GM08714 (cell line): ENCODE results near the gene DENND1B.
"Not testable (repeated sequence)": the region's sequence is repeated elsewhere in the genome, so short reads cannot be mapped to it uniquely, and the experiment has no call there.

Source experiments
- H3K4me3 ChIP-seq: fragments of 200-500 bp; sonication (Bioruptor generic); 2 replicates; pipeline ENCODE4 v1.5.1; 2014; ENCODE audit warnings: mild to moderate bottlenecking, low read length, inconsistent platforms
- ZNF274 ChIP-seq: IDR thresholded peaks from 2 replicates; pipeline ENCODE4 v1.6.1; 2012; ENCODE audit warnings: mild to moderate bottlenecking, low read depth, low read length

The DENND1B gene

DNA sequence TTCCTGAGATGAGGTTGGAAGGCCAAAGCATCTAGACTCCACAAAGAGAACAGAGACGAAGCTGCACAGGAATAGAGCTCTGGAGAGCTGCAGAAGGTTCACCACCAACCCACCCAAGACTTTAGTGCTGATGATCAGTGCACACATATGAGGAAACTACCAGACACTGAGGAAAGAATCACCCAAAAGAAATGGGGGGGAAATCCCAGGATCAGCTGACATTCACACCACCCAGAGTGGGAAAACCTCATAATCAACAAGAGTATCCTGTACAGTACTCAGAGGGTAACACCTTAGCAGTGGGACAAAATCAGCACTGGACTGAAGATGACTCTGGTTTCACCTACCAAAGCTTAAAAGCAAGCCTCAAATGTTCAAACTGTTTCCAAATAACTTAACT, 36.4 kb downstream of the DENND1B start:
- no peak for TF ChIP-seq ZNF274
- H3K4me3 ChIP-seq = no peak overlapping the region

DNA sequence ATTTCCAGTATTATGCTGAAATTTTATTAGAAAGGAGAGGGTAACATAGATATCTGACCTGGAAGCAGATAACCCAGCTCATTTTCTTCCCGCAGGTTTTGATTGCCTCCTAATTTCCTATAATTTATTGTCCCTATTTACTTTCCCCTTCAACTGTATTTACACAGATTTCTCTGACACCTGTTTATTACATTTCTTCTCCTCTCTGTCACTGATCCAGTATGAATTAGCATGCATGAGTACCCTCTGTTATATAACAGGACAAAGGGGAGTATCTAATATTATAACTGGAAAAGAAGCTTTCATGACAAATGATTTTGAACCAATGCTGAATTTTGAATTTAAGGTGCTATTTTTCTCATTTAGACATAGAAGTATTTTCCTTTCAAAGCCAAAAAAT, 37.4 kb downstream of the DENND1B start:
- no peak for TF ChIP-seq ZNF274

DNA sequence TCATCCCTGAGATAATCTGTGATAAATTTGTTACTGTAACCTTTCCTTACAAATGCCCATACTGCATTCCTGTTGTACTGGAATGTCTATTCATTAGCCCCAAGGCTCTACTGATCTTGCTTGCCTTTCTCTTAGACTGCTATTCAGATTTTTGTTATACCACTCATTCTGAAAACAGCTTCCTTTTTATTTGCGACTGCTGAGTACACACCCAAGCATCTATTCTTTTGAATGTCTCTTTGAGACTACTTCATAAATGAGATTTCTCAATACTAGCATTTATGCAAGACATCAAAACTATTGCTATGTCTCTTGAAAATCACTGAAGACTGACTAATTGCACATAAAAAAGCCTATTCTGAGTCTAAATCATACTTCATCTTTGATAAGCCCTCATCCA, 38.6 kb downstream of the DENND1B start:
- H3K4me3 ChIP-seq = no peak overlapping the region
- no peak for TF ChIP-seq ZNF274

More for the DNA sequence above, 37.4 kb downstream of the DENND1B start:
- no peak overlapping the region for H3K4me3 ChIP-seq

DNA sequence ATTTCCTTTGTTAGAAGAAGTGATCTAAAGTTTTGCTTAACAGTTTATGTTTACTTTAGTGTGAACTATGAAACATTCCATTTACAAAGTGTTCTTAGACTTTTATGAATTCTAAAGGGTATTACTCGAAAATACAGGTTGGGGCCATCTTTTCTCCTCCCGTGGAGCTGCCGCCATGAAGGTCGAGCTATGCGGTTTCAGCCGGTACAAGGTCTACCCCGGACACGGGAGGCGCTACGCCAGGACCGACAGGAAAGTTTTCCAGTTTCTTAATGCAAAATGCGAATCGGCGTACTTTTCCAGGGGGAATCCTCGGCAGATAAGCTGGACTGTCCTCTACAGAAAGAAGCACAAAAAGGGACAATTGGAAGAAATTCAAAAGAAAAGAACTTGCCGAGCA, 39.8 kb downstream of the DENND1B start:
- no peak for TF ChIP-seq ZNF274
- H3K4me3 ChIP-seq = no peak overlapping the region

DNA sequence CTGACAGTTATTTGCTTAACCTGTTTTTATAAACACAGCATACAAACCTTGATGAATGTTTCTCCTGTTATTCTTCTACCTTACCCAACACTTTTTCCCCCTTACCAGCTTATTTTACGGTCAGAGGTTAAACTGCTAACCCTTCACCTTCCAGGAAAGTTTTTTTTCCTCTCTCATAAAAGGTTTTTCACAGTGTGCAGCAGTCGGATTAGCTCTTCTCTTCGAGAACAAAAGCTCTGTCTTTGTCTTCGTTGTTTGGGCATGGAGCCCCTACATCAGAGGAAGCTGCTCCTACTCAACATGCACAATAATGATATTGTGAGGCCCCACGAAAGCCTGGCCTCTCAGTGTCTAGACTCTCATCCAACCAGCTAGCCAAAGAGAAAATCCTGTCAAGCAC, 42.0 kb downstream of the DENND1B start:
- TF ChIP-seq ZNF274 = no peak

DNA sequence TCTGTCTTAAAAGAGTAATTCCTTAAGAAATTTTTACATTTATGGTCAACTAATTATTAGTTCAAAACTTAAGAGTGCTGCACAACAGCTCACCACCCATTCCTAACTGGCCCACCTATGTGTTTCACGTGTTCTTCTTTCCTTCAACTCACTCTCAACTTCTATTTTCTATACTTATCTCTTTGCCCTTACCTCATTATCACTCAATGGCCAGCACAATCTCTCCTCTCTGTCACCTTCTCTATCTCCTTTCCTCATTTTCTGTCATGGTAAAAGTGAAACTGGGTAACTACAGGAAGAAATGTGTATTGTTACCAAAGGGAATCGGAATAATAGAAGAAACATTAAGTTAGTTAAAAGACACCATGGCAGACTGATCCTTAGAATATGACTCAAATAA, 43.1 kb downstream of the DENND1B start:
- no peak overlapping the region for H3K4me3 ChIP-seq
- no peak for TF ChIP-seq ZNF274

More for the DNA sequence above, 42.0 kb downstream of the DENND1B start:
- no peak overlapping the region for H3K4me3 ChIP-seq

DNA sequence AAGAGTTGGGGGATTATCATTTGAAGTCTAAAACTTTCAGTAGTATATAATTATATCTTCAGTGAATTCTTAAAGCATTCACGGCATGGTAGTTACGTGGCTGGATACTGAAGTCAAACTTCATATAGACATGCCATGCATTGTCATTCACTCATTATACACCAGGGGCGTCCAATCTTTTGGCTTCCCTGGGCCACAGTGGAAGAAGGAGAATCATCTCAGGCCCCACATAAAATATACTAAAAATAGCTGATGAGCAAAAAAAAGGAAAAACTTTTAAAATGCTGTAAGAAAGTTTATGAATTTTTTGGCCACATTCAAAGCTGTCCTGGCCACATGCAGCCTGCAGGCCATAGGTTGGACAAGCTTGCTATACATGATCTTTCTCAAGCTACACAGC, 43.8 kb downstream of the DENND1B start:
- no peak for TF ChIP-seq ZNF274
- H3K4me3 ChIP-seq = no peak overlapping the region

DNA sequence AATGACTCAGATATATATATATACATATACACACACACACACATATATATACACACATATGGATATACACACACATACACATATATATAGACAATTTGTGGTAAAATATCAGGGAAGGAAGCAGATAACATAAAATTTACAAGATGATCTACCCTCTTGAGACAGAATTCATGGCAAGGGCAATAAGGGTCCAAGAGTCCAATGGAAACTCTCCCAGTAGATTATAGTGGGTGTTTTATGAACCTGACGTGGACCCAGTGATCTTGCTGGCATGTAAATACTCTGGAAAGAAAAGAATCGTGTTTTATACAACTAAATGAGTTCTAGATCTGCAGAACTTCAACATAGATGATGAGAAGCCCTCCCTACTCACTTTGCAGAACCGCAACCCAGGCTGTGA, 49.3 kb downstream of the DENND1B start:
- no peak overlapping the region for H3K4me3 ChIP-seq
- no peak for TF ChIP-seq ZNF274

DNA sequence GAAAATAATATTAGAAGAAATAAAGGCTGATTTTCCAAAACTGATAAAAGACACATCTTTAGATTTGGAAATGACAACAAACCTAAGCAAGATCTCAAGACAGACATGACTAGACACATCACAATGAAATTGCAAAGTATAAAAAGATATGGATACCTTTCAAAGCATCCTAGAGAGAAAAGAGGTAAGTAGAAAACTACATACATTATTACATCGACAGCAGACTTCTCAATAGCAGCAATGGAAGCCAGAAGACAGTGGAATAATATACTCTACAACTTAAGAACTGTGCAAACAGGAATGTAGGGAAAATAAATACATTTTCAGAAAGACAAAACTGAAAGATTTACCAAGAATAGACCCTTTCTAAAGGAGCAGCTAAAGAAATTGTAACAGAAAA, 50.2 kb downstream of the DENND1B start:
- no peak for TF ChIP-seq ZNF274
- no peak overlapping the region for H3K4me3 ChIP-seq

DNA sequence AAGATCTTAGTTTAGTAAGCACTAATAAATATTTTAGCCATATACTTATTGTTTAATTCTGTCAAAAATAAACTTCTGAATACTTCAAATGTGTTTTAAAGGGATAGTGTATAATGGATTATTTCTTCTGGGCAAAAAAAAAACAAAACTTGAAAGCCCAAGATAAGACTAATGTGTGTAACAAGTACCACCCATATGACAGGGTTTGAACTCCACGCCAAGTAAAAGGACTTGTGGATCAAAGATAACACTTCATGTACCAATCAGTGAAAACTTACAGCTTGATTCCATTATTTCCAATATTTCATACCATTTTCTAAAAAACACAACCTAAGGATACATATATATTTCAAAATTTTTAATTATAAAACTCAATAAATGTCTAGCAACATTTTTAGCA, 59.5 kb downstream of the DENND1B start:
- TF ChIP-seq ZNF274 = no peak
- H3K4me3 ChIP-seq = no peak overlapping the region

DNA sequence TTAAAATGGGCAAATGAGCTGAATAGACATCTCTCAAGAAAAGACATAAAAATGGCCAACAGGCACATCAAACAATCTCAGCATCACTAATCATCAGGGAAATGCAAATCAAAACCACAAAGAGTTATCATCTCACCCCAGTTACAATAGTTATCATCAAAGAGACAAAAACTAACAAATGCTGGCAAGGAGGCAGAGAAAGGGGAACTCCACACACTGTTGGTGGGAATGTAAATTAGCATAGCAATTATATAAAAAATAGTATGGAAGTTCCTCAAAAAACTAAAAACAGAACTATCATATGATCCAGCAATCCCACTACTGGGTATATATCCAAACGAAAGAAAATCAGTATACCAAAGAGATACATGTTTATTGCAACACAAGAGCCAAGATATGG, 68.7 kb downstream of the DENND1B start:
- no peak overlapping the region for H3K4me3 ChIP-seq
- TF ChIP-seq ZNF274 = no peak

DNA sequence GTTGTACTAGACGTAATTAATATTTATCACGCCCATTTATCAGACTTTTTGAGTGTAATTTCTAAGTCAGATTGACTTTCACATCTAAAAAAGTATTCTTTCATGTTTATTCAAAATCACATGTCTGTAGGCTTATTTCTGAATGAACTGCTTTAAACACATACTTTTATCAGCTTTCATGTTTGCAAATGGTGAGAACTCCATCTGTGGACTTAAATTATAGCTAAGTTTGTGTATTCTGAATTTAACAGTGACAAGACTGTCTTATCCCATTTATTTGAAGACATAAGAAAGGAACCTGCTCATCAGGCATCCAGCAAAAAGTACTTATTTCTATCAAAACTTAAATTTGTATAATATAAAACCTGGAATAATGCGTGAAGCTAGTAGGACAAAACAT, 69.3 kb downstream of the DENND1B start:
- no peak for TF ChIP-seq ZNF274
- H3K4me3 ChIP-seq = no peak overlapping the region

DNA sequence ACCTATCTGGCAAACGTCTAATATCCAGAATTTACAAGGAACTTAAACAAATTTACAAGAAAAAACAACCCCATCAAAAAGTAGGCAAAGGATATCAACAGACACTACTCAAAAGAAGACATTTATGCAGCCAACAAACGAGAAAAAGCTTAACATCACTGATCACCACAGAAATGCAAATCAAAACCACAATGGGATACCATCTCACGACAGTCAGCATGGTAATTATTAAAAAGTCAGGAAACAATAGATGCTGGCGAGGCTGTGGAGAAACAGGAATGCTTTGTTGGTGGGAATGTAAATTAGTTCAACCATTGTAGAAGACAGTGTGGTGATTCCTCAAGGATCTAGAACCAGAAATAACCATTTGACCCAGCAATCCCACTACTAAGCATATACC, 74.6 kb downstream of the DENND1B start:
- H3K4me3 ChIP-seq = not testable (repeated sequence)

DNA sequence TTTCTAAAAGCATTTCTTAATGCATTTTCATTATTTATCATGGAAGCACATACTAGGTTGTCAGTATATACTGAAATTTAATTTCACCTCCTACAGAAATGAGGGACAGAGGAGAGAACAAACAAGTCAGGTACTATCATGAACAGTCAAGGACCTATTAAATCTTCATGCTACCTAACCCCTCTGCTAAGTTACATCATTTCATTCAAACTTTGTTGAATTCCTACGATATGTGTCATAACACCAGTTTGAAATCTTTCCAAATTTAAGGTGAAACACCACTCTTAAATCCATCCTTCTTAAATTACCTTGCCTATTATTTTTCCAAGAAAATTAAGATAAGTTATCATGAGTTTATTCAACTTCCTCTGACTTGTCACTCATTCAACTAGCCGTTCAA, 78.9 kb downstream of the DENND1B start:
- H3K4me3 ChIP-seq = no peak overlapping the region
- no peak for TF ChIP-seq ZNF274

DNA sequence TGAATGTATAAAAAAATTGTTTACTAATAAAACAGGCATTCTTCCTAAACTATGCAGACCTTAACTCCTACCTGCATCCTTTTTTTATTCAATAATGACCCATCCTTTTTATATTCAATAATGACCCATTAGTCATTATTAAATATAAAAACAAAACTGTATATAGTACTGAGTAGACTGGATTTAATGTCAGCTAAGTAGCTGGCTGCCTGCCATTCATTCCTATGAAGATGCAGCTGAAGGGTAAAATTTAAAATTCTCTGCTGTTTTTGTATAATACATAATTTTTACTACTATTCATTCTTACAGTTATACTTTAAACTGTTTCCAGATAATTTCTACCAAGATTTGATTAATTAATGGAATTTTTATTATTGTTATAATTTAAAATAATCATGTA, 79.3 kb downstream of the DENND1B start:
- no peak for TF ChIP-seq ZNF274
- no peak overlapping the region for H3K4me3 ChIP-seq

DNA sequence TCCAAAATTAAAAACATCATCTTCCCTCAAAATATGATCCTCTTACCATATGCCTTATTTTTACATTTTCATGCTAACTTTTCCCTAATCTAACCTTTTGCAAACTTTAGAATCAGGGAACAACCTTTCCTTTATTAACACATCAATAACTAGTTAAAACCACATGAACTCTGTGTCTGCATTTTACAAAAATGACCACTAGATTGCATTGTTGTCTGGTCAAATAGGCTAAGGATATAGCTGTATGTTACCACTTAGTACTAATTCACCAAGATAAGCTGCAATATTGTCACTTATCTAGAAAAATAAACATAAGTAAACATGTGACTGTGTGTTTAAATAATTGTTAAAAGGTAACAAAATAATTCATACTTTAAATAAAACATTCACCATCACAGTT, 82.3 kb downstream of the DENND1B start:
- H3K4me3 ChIP-seq = no peak overlapping the region

DNA sequence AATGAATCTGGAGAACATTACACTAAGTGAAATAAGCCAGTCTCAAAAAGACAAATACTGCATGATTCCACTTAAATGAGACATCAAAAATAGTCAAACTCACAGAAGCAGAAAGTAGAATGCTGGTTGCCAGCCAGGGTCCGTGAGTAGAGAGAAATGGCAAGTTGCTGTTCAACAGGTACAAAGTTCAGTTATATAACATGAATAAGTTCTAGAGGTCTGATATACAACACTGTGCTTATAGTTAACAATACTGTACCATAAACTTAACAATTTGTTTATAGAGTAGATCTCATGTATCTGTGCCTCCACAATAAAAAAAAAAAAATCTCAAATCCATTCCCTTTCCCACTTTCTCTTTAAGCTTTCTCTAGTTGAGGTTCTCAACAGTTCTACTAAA, 83.5 kb downstream of the DENND1B start:
- H3K4me3 ChIP-seq = no peak overlapping the region
- no peak for TF ChIP-seq ZNF274

More for the DNA sequence above, 82.3 kb downstream of the DENND1B start:
- no peak for TF ChIP-seq ZNF274
